PC-9 (cell line): ENCODE measurements around the gene ARPC1B. TPM values are rescaled to one million over a fixed set of nuclear protein-coding genes. Genes with fewer than 3 reads are reported as not detected.

ENCODE experiments used
- BruUV-seq: library from RNA; stranded (reverse); fragments of 400-500 nt; replicated peaks from 2 replicates; lab custom pipeline; 2021; lab: Mats Ljungman, UMichigan
- CTCF ChIA-PET: fragments of 300-600 bp; sonication (Branson Sonifier 250); formaldehyde crosslinking; loops from one replicate; lab custom pipeline; 2022; ENCODE audit warnings: antibody characterized with exemption; lab: Charles Lee
- POLR2A ChIA-PET: fragments of 300-600 bp; sonication (Branson Sonifier 250); formaldehyde crosslinking; loops from one replicate; lab custom pipeline; 2022; ENCODE audit warnings: antibody characterized with exemption; ENCODE audit not compliant: unreplicated experiment; lab: Charles Lee
- DNase-seq, 2 experiments: peaks; one replicate each; pipeline versions ENCODE4 v3.0.0 to v3.0.0-alpha.2; 2015 to 2022; ENCODE audit warnings: mixed read lengths in 1 of 2
- H2AFZ ChIP-seq: fragments of 200-600 bp; sonication (generic); 2 replicates; pipeline ENCODE4 v1.8.1; 2017; ENCODE audit warnings: antibody characterized with exemption
- H3F3A ChIP-seq: fragments of 200-600 bp; sonication (generic); 2 replicates; pipeline ENCODE4 v1.8.1; 2017; ENCODE audit warnings: antibody characterized with exemption, mild to moderate bottlenecking, low read depth; ENCODE audit not compliant: insufficient read depth
- H3K27ac ChIP-seq: fragments of 200-600 bp; sonication (generic); 2 replicates; pipeline ENCODE4 v1.6.1; 2016; ENCODE audit warnings: mixed run types
- H3K27me3 ChIP-seq: fragments of 200-600 bp; sonication (generic); 2 replicates; pipeline ENCODE4 v1.6.1; 2016; ENCODE audit warnings: low read depth, mixed run types; ENCODE audit not compliant: insufficient read depth
- H3K36me3 ChIP-seq: fragments of 200-600 bp; sonication (generic); 2 replicates; pipeline ENCODE4 v1.6.1; 2016; ENCODE audit warnings: low read depth, mixed run types
- H3K4me1 ChIP-seq: fragments of 200-600 bp; sonication (generic); replicated peaks from 2 replicates; pipeline ENCODE4 v1.6.1; 2016; ENCODE audit warnings: mixed run types; ENCODE audit not compliant: insufficient read depth
- H3K4me2 ChIP-seq: fragments of 200-600 bp; sonication (generic); 2 replicates; pipeline ENCODE4 v1.6.1; 2017; ENCODE audit warnings: mixed run types
- H3K4me3 ChIP-seq: fragments of 200-600 bp; sonication (generic); 2 replicates; pipeline ENCODE4 v1.6.1; 2016; ENCODE audit warnings: mixed run types
- H3K79me2 ChIP-seq: fragments of 200-600 bp; sonication (generic); 2 replicates; pipeline ENCODE4 v1.6.1; 2017; ENCODE audit warnings: low read depth, mixed run types
- H3K9me2 ChIP-seq: fragments of 200-600 bp; sonication (generic); 2 replicates; pipeline ENCODE4 v1.8.1; 2017; ENCODE audit warnings: mild to moderate bottlenecking; ENCODE audit not compliant: insufficient read depth
- H3K9me3 ChIP-seq: fragments of 200-600 bp; sonication (generic); 2 replicates; pipeline ENCODE4 v1.8.1; 2016; ENCODE audit warnings: low read depth; ENCODE audit not compliant: insufficient read depth
- H4K20me1 ChIP-seq: fragments of 200-600 bp; sonication (generic); 2 replicates; pipeline ENCODE4 v1.8.1; 2017; ENCODE audit not compliant: insufficient read depth
- CTCF ChIP-seq: fragments of 200-600 bp; sonication (generic); conservative IDR thresholded peaks from 2 replicates; pipeline ENCODE4 v1.6.1; 2017; ENCODE audit warnings: mixed run types, antibody characterized with exemption, mild to moderate bottlenecking, moderate library complexity
- EZH2 ChIP-seq: fragments of 200-600 bp; sonication (generic); IDR thresholded peaks from 2 replicates; pipeline ENCODE4 v1.8.0; 2017; ENCODE audit warnings: antibody characterized with exemption, low read depth
- intact Hi-C: fragments of 100-400 bp; cut with micrococcal nuclease; formaldehyde crosslinking; loops from one replicate; pipeline ENCODE4 v1.10.0; 2022; ENCODE audit not compliant: unreplicated experiment
- total RNA-seq: library from RNA; stranded (reverse); gene quantifications from 2 replicates; pipeline ENCODE4 v1.2.3, GENCODE V29; 2021

ARPC1B gene
- total RNA-seq, 1 experiment from 2014 or later: 276 TPM

GRCh38 chr7:99395616-99396327 lies 21.2 kb downstream of the ARPC1B start:
- peaks cover 28% of the 10 kb centered on the region for H3K36me3 ChIP-seq
- TF ChIP-seq EZH2 (no peak), CTCF (no peak)
- no peaks in the 10 kb centered on the region for H3K79me2 ChIP-seq
- ChIA-PET CTCF (no interaction called here), POLR2A (no interaction called here)
- DNase-seq: no peak
- H3K9me3 ChIP-seq: no peaks in the 10 kb centered on the region
- H3K4me3 ChIP-seq: no peak overlapping the region
- TSS peak; percentile 50 for BruUV-seq
- peaks cover 31% of the 10 kb centered on the region for H4K20me1 ChIP-seq
- H3K27ac ChIP-seq: no peak overlapping the region
- no peak overlapping the region for H3K4me2 ChIP-seq
- intact Hi-C loops: no loop called here
- no peaks in the 10 kb centered on the region for H3K4me1 ChIP-seq
- H3K9me2 ChIP-seq: no peaks in the 10 kb centered on the region
- H3K27me3 ChIP-seq: no peaks in the 10 kb centered on the region
- peaks cover 43% of the 10 kb centered on the region for H3F3A ChIP-seq
- no peak overlapping the region for H2AFZ ChIP-seq

- CTCF ChIA-PET: no interaction called here
- H3K27me3 ChIP-seq: no peaks in the 10 kb centered on the region
- TF ChIP-seq CTCF: no peak
- no peak for TF ChIP-seq EZH2
- H3K9me3 ChIP-seq: no peaks in the 10 kb centered on the region
- H2AFZ ChIP-seq: no peak overlapping the region
- no peaks in the 10 kb centered on the region for H3K79me2 ChIP-seq
- intact Hi-C loops: no loop called here
- peaks cover 40% of the 10 kb centered on the region for H3F3A ChIP-seq
- H3K27ac ChIP-seq: no peak overlapping the region
- DNase-seq: no peak
- H3K4me3 ChIP-seq: no peak overlapping the region
- peaks cover 39% of the 10 kb centered on the region for H4K20me1 ChIP-seq
- BruUV-seq: no TSS peak
- POLR2A ChIA-PET: no interaction called here
- H3K4me1 ChIP-seq: no peaks in the 10 kb centered on the region
- H3K9me2 ChIP-seq: no peaks in the 10 kb centered on the region
- peaks cover 28% of the 10 kb centered on the region for H3K36me3 ChIP-seq
- H3K4me2 ChIP-seq: no peak overlapping the region
Observed at GRCh38 chr7:99396418-99397296, 22.1 kb downstream of the ARPC1B start.

GRCh38 chr7:99397297-99397983 lies 22.9 kb downstream of the ARPC1B start:
- no TSS peak for BruUV-seq
- no peak for DNase-seq
- H3K9me3 ChIP-seq: no peaks in the 10 kb centered on the region
- no peaks in the 10 kb centered on the region for H3K4me1 ChIP-seq
- intact Hi-C loops: no loop called here
- H3K27me3 ChIP-seq: no peaks in the 10 kb centered on the region
- H2AFZ ChIP-seq: no peak overlapping the region
- H3K4me3 ChIP-seq: no peak overlapping the region
- no peak overlapping the region for H3K27ac ChIP-seq
- CTCF ChIA-PET: no interaction called here
- peaks cover 42% of the 10 kb centered on the region for H4K20me1 ChIP-seq
- no peaks in the 10 kb centered on the region for H3K79me2 ChIP-seq
- no peak overlapping the region for H3K4me2 ChIP-seq
- peaks cover 44% of the 10 kb centered on the region for H3F3A ChIP-seq
- peaks cover 28% of the 10 kb centered on the region for H3K36me3 ChIP-seq
- no peak for TF ChIP-seq EZH2
- no peak for TF ChIP-seq CTCF
- POLR2A ChIA-PET: interaction anchor here (0.6 kb wide), 1 partner anchor 519 kb away, joined by 3 read pairs; the partner anchor contains the start of gene TRRAP
- no peaks in the 10 kb centered on the region for H3K9me2 ChIP-seq
